HG02571 (cell line): ENCODE results near the gene PPP2R2B.

Source experiments
- ATAC-seq: cut with Tn5 transposase; IDR thresholded peaks from one replicate; pipeline ENCODE4 v1.9.1; 2021; ENCODE audit warnings: mild to moderate bottlenecking, moderate library complexity; ENCODE audit not compliant: unreplicated experiment

Gene PPP2R2B

GRCh38 chr5:146878476-146879172 is at the start of gene PPP2R2B:
TSS of gene PPP2R2B (minus strand) at chr5:146878757.
- ATAC-seq, result no peak

GRCh38 chr5:146924132-146924531 is 45.6 kb upstream of the PPP2R2B start:
- ATAC-seq, result no peak

- no peak for ATAC-seq
These were observed 42.7 kb upstream of the PPP2R2B start for GRCh38 chr5:146921225-146921624.

GRCh38 chr5:146920351-146920881 is 41.9 kb upstream of the PPP2R2B start:
- ATAC-seq, result no peak

- ATAC-seq, result no peak
These were observed 40.7 kb upstream of the PPP2R2B start for GRCh38 chr5:146919304-146919703.

GRCh38 chr5:146917931-146918330 is 39.4 kb upstream of the PPP2R2B start:
- no peak for ATAC-seq

GRCh38 chr5:146912874-146913273 is 34.3 kb upstream of the PPP2R2B start:
- ATAC-seq, result no peak

GRCh38 chr5:146910239-146910638 is 31.7 kb upstream of the PPP2R2B start:
- ATAC-seq, result no peak

- no peak for ATAC-seq
These were observed 30.9 kb upstream of the PPP2R2B start for GRCh38 chr5:146909255-146910068.

GRCh38 chr5:146906803-146907202 is 28.2 kb upstream of the PPP2R2B start:
- ATAC-seq, result no peak

- no peak for ATAC-seq
These were observed 26.3 kb upstream of the PPP2R2B start for GRCh38 chr5:146904890-146905289.

GRCh38 chr5:146903789-146904188 is 25.2 kb upstream of the PPP2R2B start:
- no peak for ATAC-seq

GRCh38 chr5:146902471-146902870 is 23.9 kb upstream of the PPP2R2B start:
- ATAC-seq, result no peak

- no peak for ATAC-seq
These were observed 18.5 kb upstream of the PPP2R2B start for GRCh38 chr5:146897061-146897460.

- no peak for ATAC-seq
These were observed 16.4 kb upstream of the PPP2R2B start for GRCh38 chr5:146894753-146895521.

- no peak for ATAC-seq
These were observed 15.4 kb upstream of the PPP2R2B start for GRCh38 chr5:146893991-146894390.

GRCh38 chr5:146892231-146892630 is 13.7 kb upstream of the PPP2R2B start:
- ATAC-seq, result no peak

- ATAC-seq, result no peak
These were observed 13.0 kb upstream of the PPP2R2B start for GRCh38 chr5:146891511-146891910.

- no peak for ATAC-seq
These were observed 12.3 kb upstream of the PPP2R2B start for GRCh38 chr5:146890731-146891440.

GRCh38 chr5:146890066-146890465 is 11.5 kb upstream of the PPP2R2B start:
- no peak for ATAC-seq

GRCh38 chr5:146889169-146889568 is 10.6 kb upstream of the PPP2R2B start:
- no peak for ATAC-seq
